Lung (tissue), 12 donors: ENCODE data around the gene GATA3. TPM values are rescaled to one million over a fixed set of nuclear protein-coding genes. Genes with fewer than 3 reads are reported as not detected.

Experiments
- ATAC-seq: fragments of 200-7000 bp; cut with Tn5 transposase; one replicate; pipeline ENCODE4 v1.9.1; 2020; ENCODE audit warnings: moderate number of reproducible peaks; ENCODE audit not compliant: insufficient read depth, low FRiP score
- DNase-seq, 3 donors: peaks; one replicate each; pipeline ENCODE4 v3.0.0-alpha.2; 2013 to 2017
- H3K27ac ChIP-seq, 2 donors: one replicate each; pipeline ENCODE4 v1.5.1; 2013; ENCODE audit warnings: mild to moderate bottlenecking in 2 of 2, moderate library complexity in 2 of 2, control low read depth in 1 of 2, inconsistent platforms in 1 of 2, low read depth in 1 of 2, low read length in 1 of 2
- H3K27me3 ChIP-seq, 3 donors: one replicate each; pipeline ENCODE4 v1.5.1; 2013; ENCODE audit warnings: low read length in 2 of 3; ENCODE audit not compliant: control insufficient read depth in 3 of 3, insufficient read depth in 3 of 3
- H3K36me3 ChIP-seq, 4 donors: one replicate each; pipeline ENCODE4 v1.5.1; 2013; ENCODE audit warnings: low read length in 4 of 4, mild to moderate bottlenecking in 1 of 4, moderate library complexity in 1 of 4; ENCODE audit not compliant: control insufficient read depth in 4 of 4, insufficient read depth in 4 of 4
- H3K4me1 ChIP-seq, 5 donors: one replicate each; pipeline ENCODE4 v1.5.1; 2013; ENCODE audit warnings: low read length in 5 of 5, mild to moderate bottlenecking in 2 of 5, moderate library complexity in 1 of 5; ENCODE audit not compliant: control insufficient read depth in 5 of 5, insufficient read depth in 5 of 5
- H3K4me3 ChIP-seq: one replicate; pipeline ENCODE4 v1.5.1; 2013; ENCODE audit warnings: mild to moderate bottlenecking, control low read depth, moderate library complexity
- H3K9ac ChIP-seq, 2 donors: one replicate each; pipeline ENCODE4 v1.5.1; 2013; ENCODE audit warnings: low read length in 2 of 2, control low read depth in 1 of 2; ENCODE audit not compliant: insufficient read depth in 1 of 2
- H3K9me3 ChIP-seq, 4 donors: one replicate each; pipeline ENCODE4 v1.5.1; 2013; ENCODE audit warnings: low read length in 3 of 4, mild to moderate bottlenecking in 1 of 4, moderate library complexity in 1 of 4; ENCODE audit not compliant: control insufficient read depth in 4 of 4, insufficient read depth in 3 of 4
- WGBS, 2 donors: extraction: QIAGEN DNeasy Blood & Tissue Kit; methylation state at CpG; one replicate each; pipeline ENCODE4 v1.1.7; 2013; 5-methylcytosine and 5-hydroxymethylcytosine counted together
- polyA plus RNA-seq, 2 donors: library from polyadenylated mRNA; stranded (reverse); fragments of 200-250 nt; gene quantifications; one replicate each; pipeline ENCODE4 v1.2.1, GENCODE V29; 2013
- total RNA-seq, 2 donors: library from RNA; depleted of rRNA in 1 of 2; stranded (reverse); fragments of >200 nt in 1 of 2; gene quantifications; one replicate each; pipeline ENCODE4 v1.2.1, GENCODE V29; 2014 to 2021
- TF ChIP-seq, protein P1 (sequence below): IDR thresholded peaks from 2 replicates; pipeline ENCODE4 v1.5.1; 2012; ENCODE audit warnings: mild to moderate bottlenecking; ENCODE audit errors: control extremely low read depth, extremely low read depth
- donor health status: control.
- donor health status: control.
- donor health status: Bipolar disorder and iron deficiency.
- donor health status: healthy.
- donor health status: DM: yes; HTN: yes; CAD: no.

The GATA3 gene
- total and polyA plus RNA-seq, 4 donors, result 0.94 to 3.4 (median 1.8) TPM

DNA sequence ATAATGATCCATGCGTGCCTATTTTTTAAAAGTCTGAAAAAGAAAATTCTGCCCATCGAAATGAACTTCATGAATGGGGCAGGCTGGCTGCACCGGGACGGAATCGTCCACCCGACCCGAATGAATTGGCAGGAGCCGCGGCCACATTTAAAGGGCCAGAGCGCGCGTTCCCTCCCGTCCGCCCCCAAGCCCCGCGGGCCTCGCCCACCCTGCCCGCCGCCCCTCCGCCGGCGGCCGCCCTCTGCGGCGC is 319 bp upstream of the GATA3 start:
- Histone ChIP-seq H3K27me3 (peaks cover 15 to 65% (median 59%) of the 10 kb centered on the region in 3 donors), H3K36me3 (no peaks in the 10 kb centered on the region), H3K9ac (no peak overlapping the region), H3K4me1 (peaks cover 0 to 39% (median 7%) of the 10 kb centered on the region in 5 donors), H3K4me3 (no peak overlapping the region), H3K27ac (no peak overlapping the region), H3K9me3 (peaks cover 0 to 5% (median 0%) of the 10 kb centered on the region in 4 donors)
- DNase-seq (no peak), ATAC-seq (no peak)
- 0 to 2% methylated on average over 24 to 25 of the region's 25 CpGs for WGBS, 2 donors
- TF ChIP-seq, protein P1, sequence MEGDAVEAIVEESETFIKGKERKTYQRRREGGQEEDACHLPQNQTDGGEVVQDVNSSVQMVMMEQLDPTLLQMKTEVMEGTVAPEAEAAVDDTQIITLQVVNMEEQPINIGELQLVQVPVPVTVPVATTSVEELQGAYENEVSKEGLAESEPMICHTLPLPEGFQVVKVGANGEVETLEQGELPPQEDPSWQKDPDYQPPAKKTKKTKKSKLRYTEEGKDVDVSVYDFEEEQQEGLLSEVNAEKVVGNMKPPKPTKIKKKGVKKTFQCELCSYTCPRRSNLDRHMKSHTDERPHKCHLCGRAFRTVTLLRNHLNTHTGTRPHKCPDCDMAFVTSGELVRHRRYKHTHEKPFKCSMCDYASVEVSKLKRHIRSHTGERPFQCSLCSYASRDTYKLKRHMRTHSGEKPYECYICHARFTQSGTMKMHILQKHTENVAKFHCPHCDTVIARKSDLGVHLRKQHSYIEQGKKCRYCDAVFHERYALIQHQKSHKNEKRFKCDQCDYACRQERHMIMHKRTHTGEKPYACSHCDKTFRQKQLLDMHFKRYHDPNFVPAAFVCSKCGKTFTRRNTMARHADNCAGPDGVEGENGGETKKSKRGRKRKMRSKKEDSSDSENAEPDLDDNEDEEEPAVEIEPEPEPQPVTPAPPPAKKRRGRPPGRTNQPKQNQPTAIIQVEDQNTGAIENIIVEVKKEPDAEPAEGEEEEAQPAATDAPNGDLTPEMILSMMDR, result no peak

DNA sequence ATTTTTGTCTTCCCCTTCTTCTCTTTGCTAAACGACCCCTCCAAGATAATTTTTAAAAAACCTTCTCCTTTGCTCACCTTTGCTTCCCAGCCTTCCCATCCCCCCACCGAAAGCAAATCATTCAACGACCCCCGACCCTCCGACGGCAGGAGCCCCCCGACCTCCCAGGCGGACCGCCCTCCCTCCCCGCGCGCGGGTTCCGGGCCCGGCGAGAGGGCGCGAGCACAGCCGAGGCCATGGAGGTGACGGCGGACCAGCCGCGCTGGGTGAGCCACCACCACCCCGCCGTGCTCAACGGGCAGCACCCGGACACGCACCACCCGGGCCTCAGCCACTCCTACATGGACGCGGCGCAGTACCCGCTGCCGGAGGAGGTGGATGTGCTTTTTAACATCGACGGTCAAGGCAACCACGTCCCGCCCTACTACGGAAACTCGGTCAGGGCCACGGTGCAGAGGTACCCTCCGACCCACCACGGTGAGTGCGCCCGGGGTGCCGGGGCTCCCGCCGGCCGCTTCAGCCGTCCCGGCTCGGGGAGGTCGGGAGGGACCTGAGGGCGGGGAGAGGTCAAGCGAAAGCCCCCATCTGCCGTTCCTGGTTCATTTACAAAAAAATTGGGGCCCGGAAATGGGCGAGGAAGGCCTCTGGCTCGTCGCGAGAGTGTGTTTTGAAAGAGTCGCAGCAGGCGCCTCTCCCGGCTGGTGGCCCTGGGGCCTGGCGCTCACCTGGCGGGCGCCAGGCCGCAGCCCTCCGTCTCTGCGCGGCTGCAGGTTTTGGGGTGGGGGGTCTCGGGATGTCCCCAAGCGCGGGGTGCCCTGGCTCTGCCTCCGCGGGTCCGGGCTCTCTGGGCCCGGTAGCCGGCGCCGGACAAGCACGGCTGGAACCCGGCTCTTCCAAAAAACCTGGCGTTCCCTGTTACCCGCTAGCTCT is 1.2 kb downstream of the GATA3 start:
- Histone ChIP-seq H3K36me3 (no peaks in the 10 kb centered on the region), H3K27ac (peak overlapping the region in 1 of 2 donors; percentile 91), H3K4me3 (peak overlapping the region; percentile 68), H3K27me3 (peaks cover 14 to 75% (median 73%) of the 10 kb centered on the region in 3 donors), H3K4me1 (peaks cover 0 to 24% (median 7%) of the 10 kb centered on the region in 5 donors), H3K9me3 (peaks cover 0 to 6% (median 0%) of the 10 kb centered on the region in 4 donors), H3K9ac (no peak overlapping the region)
- 4 to 8% methylated on average over 77 to 85 of the region's 85 CpGs for WGBS, 2 donors
- DNase-seq (peak in 2 of 3 donors; percentile 16 to 18), ATAC-seq (no peak)
- TF ChIP-seq, protein P1, result no peak

DNA sequence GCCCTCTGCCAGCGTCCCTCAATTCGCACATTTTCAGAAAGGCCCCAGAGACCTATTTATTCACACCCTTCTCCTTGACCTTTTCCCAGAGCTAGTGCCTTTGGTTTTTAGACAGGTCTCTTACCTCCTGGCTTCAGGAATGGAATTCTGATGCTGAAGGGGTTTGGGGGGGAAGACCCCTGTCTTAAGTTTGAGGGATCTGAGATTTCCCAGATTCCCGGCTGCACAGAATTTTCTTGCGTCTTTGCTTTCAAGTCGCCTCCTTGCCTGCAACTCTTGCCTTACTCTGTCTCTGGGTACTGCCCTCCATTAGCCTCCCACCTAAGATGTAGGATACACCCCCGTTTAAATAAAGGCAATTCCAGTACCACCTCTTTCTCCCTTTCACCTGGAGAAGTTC is 1.9 kb downstream of the GATA3 start:
- Histone ChIP-seq H3K27ac (peak overlapping the region; percentile 55 to 91), H3K4me1 (peaks cover 0 to 22% (median 7%) of the 10 kb centered on the region in 5 donors)

More for the DNA sequence above, 1.9 kb downstream of the GATA3 start:
- DNase-seq (peak in 1 of 3 donors; percentile 18), ATAC-seq (no peak)
- H3K27me3 ChIP-seq, result peaks cover 7 to 78% (median 77%) of the 10 kb centered on the region in 3 donors
- TF ChIP-seq, protein P1, result no peak
- H3K4me3 ChIP-seq, result peak overlapping the region; percentile 34
- WGBS, 2 donors, result 40 to 45% methylated on average over 6 of the region's 6 CpGs
- H3K36me3 ChIP-seq, result no peaks in the 10 kb centered on the region
- H3K9me3 ChIP-seq, result peaks cover 0 to 5% (median 0%) of the 10 kb centered on the region in 4 donors
- H3K9ac ChIP-seq, result no peak overlapping the region
